Measurements from ENCODE around the gene WRAP53. TPM values are rescaled to one million over a fixed set of nuclear protein-coding genes. Genes with fewer than 3 reads are reported as not detected.

Gene WRAP53
- total RNA-seq, 1 donor from 2014 or later, result 4.7 TPM

DNA sequence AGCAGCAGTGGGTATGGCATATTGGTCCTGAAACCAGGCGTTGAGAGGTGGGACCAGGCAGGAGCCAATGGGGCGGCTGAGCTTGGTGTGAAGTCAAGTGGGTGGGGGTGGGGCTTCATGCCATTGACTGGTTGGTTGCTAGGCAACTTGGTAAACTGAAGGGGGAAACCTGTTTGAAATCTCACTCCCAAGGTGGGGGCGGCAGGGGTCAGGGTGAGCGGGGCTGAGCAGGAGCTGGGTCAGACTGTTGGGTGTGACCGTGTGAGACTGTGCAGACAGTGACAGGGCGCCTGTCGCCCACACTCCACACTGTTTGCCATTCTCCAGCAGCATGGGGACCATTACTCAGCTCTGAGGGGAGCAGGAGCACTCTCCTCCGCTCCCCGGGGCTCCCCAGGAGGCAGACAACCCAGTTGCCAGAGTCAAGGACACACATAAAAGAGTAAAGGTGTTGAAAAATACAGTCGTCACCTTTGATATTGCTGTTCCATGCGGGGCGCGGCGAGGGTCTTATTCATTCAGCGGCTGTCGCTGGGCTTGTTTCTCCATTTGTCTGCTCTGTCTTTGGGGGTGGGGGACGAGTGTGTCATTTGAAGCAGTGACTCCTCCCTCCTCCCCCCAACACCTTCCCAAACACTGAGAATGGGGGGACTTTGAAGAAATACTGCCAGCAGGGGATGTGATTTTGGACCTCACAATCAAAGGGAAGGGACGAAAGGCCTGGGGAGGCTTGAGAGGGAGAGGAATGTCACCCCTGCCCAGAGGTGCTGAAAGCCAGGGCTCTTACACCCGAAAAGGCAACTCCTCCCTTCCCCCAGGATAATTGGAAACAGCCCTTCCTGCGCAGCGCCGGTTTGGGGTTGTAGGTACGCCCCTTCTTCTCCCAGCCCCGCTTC lies 15.6 kb downstream of the WRAP53 start:
- Histone ChIP-seq H3K9me3 (replicated peaks) (no peaks in the 10 kb centered on the region), H3K36me3 (peaks cover 29% of the 10 kb centered on the region), H3K4me1 (peaks cover 26% of the 10 kb centered on the region), H3K27me3 (ENCODE audit: low read depth) (peaks cover 76% of the 10 kb centered on the region), H3K4me3 (peak overlapping the region; percentile 55), H3K27ac (replicated peaks) (no peak overlapping the region)
- intact Hi-C loops (cut with micrococcal nuclease), result no loop called here
- DNase-seq, result no peak
- TF ChIP-seq, protein P1, sequence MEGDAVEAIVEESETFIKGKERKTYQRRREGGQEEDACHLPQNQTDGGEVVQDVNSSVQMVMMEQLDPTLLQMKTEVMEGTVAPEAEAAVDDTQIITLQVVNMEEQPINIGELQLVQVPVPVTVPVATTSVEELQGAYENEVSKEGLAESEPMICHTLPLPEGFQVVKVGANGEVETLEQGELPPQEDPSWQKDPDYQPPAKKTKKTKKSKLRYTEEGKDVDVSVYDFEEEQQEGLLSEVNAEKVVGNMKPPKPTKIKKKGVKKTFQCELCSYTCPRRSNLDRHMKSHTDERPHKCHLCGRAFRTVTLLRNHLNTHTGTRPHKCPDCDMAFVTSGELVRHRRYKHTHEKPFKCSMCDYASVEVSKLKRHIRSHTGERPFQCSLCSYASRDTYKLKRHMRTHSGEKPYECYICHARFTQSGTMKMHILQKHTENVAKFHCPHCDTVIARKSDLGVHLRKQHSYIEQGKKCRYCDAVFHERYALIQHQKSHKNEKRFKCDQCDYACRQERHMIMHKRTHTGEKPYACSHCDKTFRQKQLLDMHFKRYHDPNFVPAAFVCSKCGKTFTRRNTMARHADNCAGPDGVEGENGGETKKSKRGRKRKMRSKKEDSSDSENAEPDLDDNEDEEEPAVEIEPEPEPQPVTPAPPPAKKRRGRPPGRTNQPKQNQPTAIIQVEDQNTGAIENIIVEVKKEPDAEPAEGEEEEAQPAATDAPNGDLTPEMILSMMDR (IDR thresholded peaks at IDR 0.05; ENCODE audit: borderline replicate concordance), result no peak

DNA sequence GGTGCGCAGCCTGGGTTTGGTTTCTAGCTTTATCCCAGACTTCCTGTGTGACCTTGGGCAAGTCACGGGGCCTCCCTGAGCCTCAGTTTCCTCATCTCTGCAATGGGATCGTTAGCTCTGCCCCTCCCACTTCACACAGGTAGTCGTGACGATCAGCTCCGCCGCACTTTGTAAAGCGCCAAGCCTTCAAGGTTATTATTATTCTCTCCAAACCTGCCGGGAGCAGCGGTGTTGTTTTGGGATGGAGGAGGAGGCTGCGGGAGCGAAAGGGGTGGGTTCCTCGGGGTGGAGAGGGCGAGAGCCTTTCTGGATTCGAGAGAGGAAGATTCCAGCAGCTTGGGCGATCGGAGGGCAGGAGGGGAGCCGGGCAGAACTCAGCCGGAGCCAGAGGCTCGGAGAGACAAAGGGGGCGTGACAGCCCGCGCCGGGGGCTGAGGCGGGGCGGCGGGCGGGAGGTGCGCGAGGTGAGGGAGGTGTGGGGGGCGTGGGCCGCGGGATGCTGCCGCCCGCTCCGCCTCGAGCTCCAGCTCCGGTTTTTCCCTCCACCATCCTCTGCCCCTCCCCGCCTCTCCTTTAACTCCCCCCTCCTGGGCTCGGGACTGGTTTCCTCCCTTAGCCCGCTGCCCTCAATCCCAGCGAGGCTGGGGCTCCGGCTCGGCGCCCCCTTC lies 16.5 kb downstream of the WRAP53 start, which contains the start of gene EFNB3:
Gene EFNB3, plus strand, starts transcription at position 602 of the 668 bp plus-strand sequence. CDS start 397 bp downstream, outside the sequence.
- H3K4me3 ChIP-seq, result peak within 1 kb of the TSS; percentile 55
- H3K36me3 ChIP-seq, result peaks cover 29% of the 10 kb centered on the region
- H3K4me1 ChIP-seq, result peaks cover 26% of the 10 kb centered on the region
- intact Hi-C loops (cut with micrococcal nuclease), result no loop called here
- H3K27ac ChIP-seq (replicated peaks), result no peak within 1 kb of the TSS
- DNase-seq, result no peak
- H3K27me3 ChIP-seq (ENCODE audit: low read depth), result peaks cover 86% of the 10 kb centered on the region
- TF ChIP-seq, protein P1 (IDR thresholded peaks at IDR 0.05; ENCODE audit: borderline replicate concordance), result no peak
- H3K9me3 ChIP-seq (replicated peaks), result no peaks in the 10 kb centered on the region

- Histone ChIP-seq H3K4me1 (peaks cover 26% of the 10 kb centered on the region), H3K27me3 (ENCODE audit: low read depth) (peaks cover 92% of the 10 kb centered on the region), H3K4me3 (peak overlapping the region; percentile 55), H3K36me3 (peaks cover 23% of the 10 kb centered on the region), H3K9me3 (replicated peaks) (no peaks in the 10 kb centered on the region), H3K27ac (replicated peaks) (no peak overlapping the region)
- intact Hi-C loops (cut with micrococcal nuclease), result no loop called here
- DNase-seq, result no peak
- TF ChIP-seq, protein P1 (IDR thresholded peaks at IDR 0.05; ENCODE audit: borderline replicate concordance), result no peak
Measured at GRCh38 chr17:7705269-7706255, 17.3 kb downstream of the WRAP53 start.

DNA sequence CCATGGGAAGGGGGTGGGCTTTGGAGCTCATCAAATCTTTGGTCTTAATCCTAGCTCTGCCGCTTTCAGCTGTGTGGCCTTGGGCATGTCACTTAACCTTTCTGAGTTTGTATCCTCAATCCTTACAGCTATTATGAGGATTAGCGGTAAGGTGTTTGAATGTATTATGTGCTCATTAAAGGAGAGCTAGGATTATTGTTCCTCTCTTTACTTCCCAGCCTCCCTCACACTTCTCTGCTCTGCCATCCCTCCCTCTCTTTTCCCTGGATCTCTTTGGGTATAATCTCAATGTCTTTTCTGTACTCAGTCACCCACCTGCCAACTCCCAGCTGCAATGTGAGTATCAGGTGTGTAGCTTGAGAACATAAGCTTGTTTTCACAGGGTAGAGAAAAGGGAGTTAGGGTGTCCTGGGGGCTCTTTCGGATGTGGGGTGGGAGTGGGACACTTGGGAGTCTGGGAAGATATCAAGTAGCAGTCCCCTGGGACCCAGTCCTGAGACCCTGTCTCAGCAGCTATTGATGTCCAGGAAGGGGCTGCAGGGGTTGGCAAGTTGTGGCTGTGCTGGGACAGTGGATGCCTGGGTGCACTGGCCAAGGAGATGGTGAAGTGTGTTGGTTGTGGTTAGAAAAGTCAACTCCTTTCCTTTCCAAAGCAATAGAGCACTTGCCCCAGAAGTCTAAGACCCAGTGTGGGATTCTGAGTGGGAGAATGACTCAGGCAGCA lies 18.5 kb downstream of the WRAP53 start:
- no peak overlapping the region for H3K4me3 ChIP-seq
- DNase-seq, result no peak
- H3K4me1 ChIP-seq, result peaks cover 26% of the 10 kb centered on the region
- TF ChIP-seq, protein P1 (IDR thresholded peaks at IDR 0.05; ENCODE audit: borderline replicate concordance), result no peak
- no peak overlapping the region for H3K27ac ChIP-seq (replicated peaks)
- peaks cover 98% of the 10 kb centered on the region for H3K27me3 ChIP-seq (ENCODE audit: low read depth)
- H3K36me3 ChIP-seq, result peaks cover 11% of the 10 kb centered on the region
- H3K9me3 ChIP-seq (replicated peaks), result no peaks in the 10 kb centered on the region
- intact Hi-C loops (cut with micrococcal nuclease), result no loop called here

Measured in left ventricle myocardium inferior (tissue), 1 donor.